NCI-H2196 (cell line): ENCODE data around the gene DOLK.
A peak's percentile ranks its signal among the peaks of the same experiment; 100 is the strongest.

Experiments used
- DNase-seq: peaks from one replicate; lab custom pipeline; 2025; ENCODE audit not compliant: unreplicated experiment; lab: John Stamatoyannopoulos, UW

DOLK gene

GRCh38 chr9:128909859-128910258 is 37.5 kb downstream of the DOLK start:
- no peak for DNase-seq

GRCh38 chr9:128908372-128908771 is 39.0 kb downstream of the DOLK start:
- no peak for DNase-seq

- no peak for DNase-seq
These were observed 40.7 kb downstream of the DOLK start for GRCh38 chr9:128906741-128907140.

GRCh38 chr9:128905964-128906363 is 41.4 kb downstream of the DOLK start:
- DNase-seq, result no peak

- DNase-seq, result no peak
These were observed 43.4 kb downstream of the DOLK start for GRCh38 chr9:128903871-128904620.

GRCh38 chr9:128903079-128903461 is 44.3 kb downstream of the DOLK start:
- no peak for DNase-seq

GRCh38 chr9:128902351-128903078 is 44.9 kb downstream of the DOLK start:
- peak; percentile 63 for DNase-seq

GRCh38 chr9:128901822-128902221 is 45.6 kb downstream of the DOLK start:
- DNase-seq, result no peak

- no peak for DNase-seq
These were observed 46.0 kb downstream of the DOLK start for GRCh38 chr9:128901379-128901778.

- DNase-seq, result no peak
These were observed 47.7 kb downstream of the DOLK start for GRCh38 chr9:128899566-128900322.

GRCh38 chr9:128898845-128899565 is 48.4 kb downstream of the DOLK start:
- no peak for DNase-seq

- no peak for DNase-seq
These were observed 49.0 kb downstream of the DOLK start for GRCh38 chr9:128898382-128898781.

GRCh38 chr9:128895556-128895955 is 51.8 kb downstream of the DOLK start:
- no peak for DNase-seq
